Measurements from ENCODE around the gene TMEM183A.

GRCh38 chr1:203035111-203036000 is 28.2 kb downstream of the TMEM183A start:
- TF ChIP-seq CTCF (IDR thresholded peaks at IDR 0.05) = no peak
- TF ChIP-seq POLR2AphosphoS5 (IDR thresholded peaks at IDR 0.05) = no peak

Measured in esophagus muscularis mucosa (tissue), 3 donors.